GM21619 (cell line): ENCODE results near the gene MBD2.
"Not testable (repeated sequence)": the region's sequence is repeated elsewhere in the genome, so short reads cannot be mapped to it uniquely, and the experiment has no call there.

Experiments used
- ATAC-seq: cut with Tn5 transposase; IDR thresholded peaks from one replicate; pipeline ENCODE4 v1.9.1; 2021; ENCODE audit not compliant: unreplicated experiment

MBD2 gene

GRCh38 chr18:54155412-54155811 is 69.1 kb downstream of the MBD2 start:
- ATAC-seq: no peak

- ATAC-seq: no peak
These were observed 70.2 kb downstream of the MBD2 start for GRCh38 chr18:54154231-54154630.

- no peak for ATAC-seq
These were observed 73.1 kb downstream of the MBD2 start for GRCh38 chr18:54151376-54151775.

- ATAC-seq: no peak
These were observed 74.2 kb downstream of the MBD2 start for GRCh38 chr18:54150226-54150625.

- peak; percentile 49 for ATAC-seq
These were observed 75.3 kb downstream of the MBD2 start for GRCh38 chr18:54149078-54149697.

- no peak for ATAC-seq
These were observed 75.8 kb downstream of the MBD2 start for GRCh38 chr18:54148678-54149077.

GRCh38 chr18:54148151-54148550 is 76.3 kb downstream of the MBD2 start:
- ATAC-seq: no peak

GRCh38 chr18:54147439-54147838 is 77.0 kb downstream of the MBD2 start:
- ATAC-seq: peak; percentile 81

- no peak for ATAC-seq
These were observed 83.3 kb downstream of the MBD2 start for GRCh38 chr18:54141041-54141608.

GRCh38 chr18:54140641-54141040 is 83.8 kb downstream of the MBD2 start:
- ATAC-seq: no peak

GRCh38 chr18:54135216-54135615 is 89.3 kb downstream of the MBD2 start:
- ATAC-seq: no peak

GRCh38 chr18:54134053-54134452 is 90.4 kb downstream of the MBD2 start:
- no peak for ATAC-seq

GRCh38 chr18:54130631-54131030 is 93.8 kb downstream of the MBD2 start:
- no peak for ATAC-seq

- no peak for ATAC-seq
These were observed 94.3 kb downstream of the MBD2 start for GRCh38 chr18:54130177-54130576.

GRCh38 chr18:54129448-54130067 is 94.9 kb downstream of the MBD2 start:
- ATAC-seq: peak; percentile 65

- peak; percentile 63 for ATAC-seq
These were observed 96.6 kb downstream of the MBD2 start for GRCh38 chr18:54127759-54128378.

- no peak for ATAC-seq
These were observed 99.0 kb downstream of the MBD2 start for GRCh38 chr18:54125429-54125828.

GRCh38 chr18:54123720-54124440 is 100.6 kb downstream of the MBD2 start:
- ATAC-seq: not testable (repeated sequence)

GRCh38 chr18:54119524-54120019 is 104.9 kb downstream of the MBD2 start:
- ATAC-seq: peak; percentile 95

GRCh38 chr18:54117853-54118773 is 106.4 kb downstream of the MBD2 start:
- no peak for ATAC-seq
